ENCODE results near the gene MTHFS.

The MTHFS gene

GRCh38 chr15:79898369-79898768, 1.6 kb upstream of the MTHFS start:
- no peak overlapping the region for H3K4me3 ChIP-seq (ENCODE audit: low read depth, low read length)
- TF ChIP-seq CTCF (conservative IDR thresholded peaks at IDR 0.05; ENCODE audit: low read depth, low read length): no peak
- DNase-seq (ENCODE audit: low read depth): no peak

- no peak overlapping the region for H3K4me3 ChIP-seq (ENCODE audit: low read depth, low read length)
- DNase-seq (ENCODE audit: low read depth): no peak
- no peak for TF ChIP-seq CTCF (conservative IDR thresholded peaks at IDR 0.05; ENCODE audit: low read depth, low read length)
Measured at GRCh38 chr15:79897701-79898113, 893 bp upstream of the MTHFS start.

- H3K4me3 ChIP-seq (ENCODE audit: low read depth, low read length): peak overlapping the region; percentile 89
- DNase-seq (ENCODE audit: low read depth): peak; percentile 35
- TF ChIP-seq CTCF (conservative IDR thresholded peaks at IDR 0.05; ENCODE audit: low read depth, low read length): no peak
Measured at GRCh38 chr15:79897380-79897678, 515 bp upstream of the MTHFS start.

- peak overlapping the region; percentile 89 for H3K4me3 ChIP-seq (ENCODE audit: low read depth, low read length)
- DNase-seq (ENCODE audit: low read depth): no peak
- TF ChIP-seq CTCF (conservative IDR thresholded peaks at IDR 0.05; ENCODE audit: low read depth, low read length): no peak
Measured at GRCh38 chr15:79896131-79896633, 632 bp downstream of the MTHFS start.

GRCh38 chr15:79887054-79887930, 9.5 kb downstream of the MTHFS start:
- DNase-seq (ENCODE audit: low read depth): peak; percentile 42
- TF ChIP-seq CTCF (conservative IDR thresholded peaks at IDR 0.05; ENCODE audit: low read depth, low read length): no peak
- no peak overlapping the region for H3K4me3 ChIP-seq (ENCODE audit: low read depth, low read length)

- TF ChIP-seq CTCF (conservative IDR thresholded peaks at IDR 0.05; ENCODE audit: low read depth, low read length): no peak
- no peak overlapping the region for H3K4me3 ChIP-seq (ENCODE audit: low read depth, low read length)
- no peak for DNase-seq (ENCODE audit: low read depth)
Measured at GRCh38 chr15:79886124-79886523, 10.7 kb downstream of the MTHFS start.

- H3K4me3 ChIP-seq (ENCODE audit: low read depth, low read length): no peak overlapping the region
- TF ChIP-seq CTCF (conservative IDR thresholded peaks at IDR 0.05; ENCODE audit: low read depth, low read length): no peak
- no peak for DNase-seq (ENCODE audit: low read depth)
Measured at GRCh38 chr15:79884204-79884596, 12.6 kb downstream of the MTHFS start.

All from choroid plexus epithelial cell (primary cell).